K562 (cell line): Measurements from ENCODE around the gene SCN4A. TPM values are rescaled to one million over a fixed set of nuclear protein-coding genes. Genes with fewer than 3 reads are reported as not detected.

Experiments
- ASH1L ChIP-seq: fragments of 450-650 bp; IDR thresholded peaks from 2 replicates; pipeline ENCODE4 v1.6.1; 2018; ENCODE audit warnings: borderline replicate concordance, mild to moderate bottlenecking, low read depth; ENCODE audit not compliant: partially characterized antibody
- BCLAF1 ChIP-seq, 2 experiments: fragments of 450-650 bp in 1 of 2; IDR thresholded peaks; 2 replicates each; pipeline ENCODE4 v1.6.1; 2011 to 2017; ENCODE audit warnings: low read depth in 2 of 2, antibody characterized with exemption in 1 of 2, borderline replicate concordance in 1 of 2, low read length in 1 of 2, mild to moderate bottlenecking in 1 of 2, mixed read lengths in 1 of 2; ENCODE audit not compliant: control insufficient read depth in 1 of 2
- CHAMP1 ChIP-seq: fragments of 450-650 bp; IDR thresholded peaks from 2 replicates; pipeline ENCODE4 v1.6.1; 2016; ENCODE audit warnings: mild to moderate bottlenecking
- GTF3C2 ChIP-seq: IDR thresholded peaks from 3 replicates; pipeline ENCODE4 v1.6.1; 2011; ENCODE audit warnings: borderline replicate concordance, mild to moderate bottlenecking, moderate library complexity; ENCODE audit not compliant: insufficient read length; ENCODE audit errors: extremely low read depth
- HDAC1 ChIP-seq, 2 experiments: fragments of 450-650 bp; IDR thresholded peaks; 2 replicates each; pipeline ENCODE4 v1.6.1; 2016 to 2017; ENCODE audit warnings: inconsistent platforms in 1 of 2, mild to moderate bottlenecking in 1 of 2, moderate library complexity in 1 of 2
- HLTF ChIP-seq: fragments of 450-650 bp; IDR thresholded peaks from 2 replicates; pipeline ENCODE4 v1.6.1; 2016
- JUND ChIP-seq, 2 experiments: IDR thresholded peaks; 2 replicates in 1 of 2; 3 replicates in 1 of 2; pipeline ENCODE4 v1.6.1; 2011; ENCODE audit warnings: borderline replicate concordance in 2 of 2, low read depth in 2 of 2, low read length in 2 of 2, improper control_type of control experiment in 1 of 2, missing biosample characterization in 1 of 2, missing genetic modification characterization in 1 of 2, missing genetic modification reagents in 1 of 2
- POLR2G ChIP-seq: fragments of 200-400 bp; formaldehyde crosslinking; IDR thresholded peaks from 2 replicates; pipeline ENCODE4 v1.6.1; 2017; ENCODE audit warnings: low read depth, mild to moderate bottlenecking, antibody characterized with exemption, low read length, moderate library complexity
- RBFOX2 ChIP-seq: fragments of 200-400 bp; formaldehyde crosslinking; IDR thresholded peaks from 2 replicates; pipeline ENCODE4 v1.6.1; 2017; ENCODE audit warnings: low read depth, mild to moderate bottlenecking, low read length, moderate library complexity
- TCF15 ChIP-seq: fragments of 250-450 bp; sonication (Bioruptor Pico); IDR thresholded peaks from 2 replicates; pipeline ENCODE4 v1.8.0; 2022; ENCODE audit warnings: moderate library complexity, mild to moderate bottlenecking, inconsistent platforms
- TOE1 ChIP-seq, 2 experiments: fragments of 450-650 bp in 1 of 2; sonication (generic) in 1 of 2; formaldehyde crosslinking in 1 of 2; IDR thresholded peaks; 2 replicates each; pipeline versions ENCODE4 v1.7.1 to v1.8.0; 2016 to 2022; ENCODE audit warnings: borderline replicate concordance in 2 of 2, mild to moderate bottlenecking in 2 of 2, antibody characterized with exemption in 1 of 2, inconsistent platforms in 1 of 2, low read depth in 1 of 2, missing genetic modification reagents in 1 of 2, moderate library complexity in 1 of 2
- ZBTB43 ChIP-seq: sonication (generic); formaldehyde crosslinking; IDR thresholded peaks from 2 replicates; pipeline ENCODE4 v1.8.0; 2023; ENCODE audit warnings: mild to moderate bottlenecking, missing genetic modification reagents
- polyA plus RNA-seq, 8 experiments: library from polyadenylated mRNA; depleted of rRNA in 4 of 8; stranded (reverse) in 5 of 8; unstranded in 3 of 8; fragments of >200 nt; fragmentation: Nextera tagmentation in 2 of 8; fragmentation: Illumina TruSeq in 1 of 8; extraction: Ambion mirVana in 2 of 8; extraction: Trizol in 1 of 8; gene quantifications; 2 replicates each; pipeline versions ENCODE4 v1.2.1 to v1.2.3, GENCODE V29; 2011 to 2014; ENCODE audit warnings: inconsistent platforms in 1 of 8, missing spikeins in 1 of 8
- total RNA-seq, 7 experiments: library from RNA; depleted of rRNA in 6 of 7; stranded (reverse); fragments of >200 nt in 6 of 7; fragmentation: Illumina TruSeq in 2 of 7; extraction: Trizol in 2 of 7; gene quantifications; 2 replicates each; pipeline versions ENCODE4 v1.2.1 to v1.2.3, GENCODE V29; 2011 to 2021; ENCODE audit warnings: low replicate concordance in 1 of 7

SCN4A gene
- total and polyA plus RNA-seq, 9 of the 15 experiments (the other 6 are each of a cell fraction or from before 2014, with no cell fraction given) = 0.29 to 2.6 (median 1.4) TPM

- TF ChIP-seq JUND (IDR thresholded peaks at IDR 0.05; ENCODE audit: borderline replicate concordance, low read depth, low read length) (no peak), JUND (tag; IDR thresholded peaks at IDR 0.05; ENCODE audit: borderline replicate concordance, low read depth, low read length) (no peak), TOE1 (IDR thresholded peaks at IDR 0.05; ENCODE audit: borderline replicate concordance) (no peak), TOE1 (CRISPR knock-in tag; IDR thresholded peaks at IDR 0.05; ENCODE audit: borderline replicate concordance, low read depth) (peak; percentile 65; the same call in 1 of the 2 replicates), BCLAF1 (IDR thresholded peaks at IDR 0.05; ENCODE audit: borderline replicate concordance in 1 of 2, control insufficient read depth in 1 of 2, low read depth in 2 of 2, low read length in 1 of 2) (0 out of 4 replicates have a peak, but pooled peaks of 1 of the 2 experiments have one; percentile 18), ASH1L (peak; percentile 23), ZBTB43 (peak; percentile 100), CHAMP1 (no peak), HDAC1 (IDR thresholded peaks at IDR 0.05) (peak in 1 of 2 experiments; percentile 53; a peak in 1 of 4 replicates), GTF3C2 (no peak), HLTF (no peak), TCF15 (CRISPR knock-in tag) (no peak), RBFOX2 (no peak), POLR2G (peak; percentile 58; the same call in 1 of the 2 replicates)
Observed at GRCh38 chr17:63999680-64000531, 27.2 kb upstream of the SCN4A start (continued).
